SH-SY5Y (cell line): ENCODE data around the gene CC2D1A.

Experiments used
- GATA2 ChIP-seq: IDR thresholded peaks from 2 replicates; pipeline ENCODE4 v1.6.1; 2011; ENCODE audit warnings: mild to moderate bottlenecking, low read depth, low read length
- GATA3 ChIP-seq: IDR thresholded peaks from 2 replicates; pipeline ENCODE4 v1.6.1; 2011; ENCODE audit warnings: low read depth, mild to moderate bottlenecking, low read length, moderate library complexity

CC2D1A gene

GRCh38 chr19:13952931-13953531, 47.0 kb downstream of the CC2D1A start:
- TF ChIP-seq GATA2 (no peak), GATA3 (no peak)

GRCh38 chr19:13954185-13954584, 48.2 kb downstream of the CC2D1A start:
- TF ChIP-seq GATA3 (no peak), GATA2 (no peak)

- no peak for TF ChIP-seq GATA3
- TF ChIP-seq GATA2 = no peak
Measured at GRCh38 chr19:13955662-13956364, 49.8 kb downstream of the CC2D1A start.

- TF ChIP-seq GATA3 = no peak
- no peak for TF ChIP-seq GATA2
Measured at GRCh38 chr19:13956365-13956744, 50.4 kb downstream of the CC2D1A start.

GRCh38 chr19:13957051-13957450, 51.0 kb downstream of the CC2D1A start:
- TF ChIP-seq GATA3 (no peak), GATA2 (no peak)

- no peak for TF ChIP-seq GATA3
- no peak for TF ChIP-seq GATA2
Measured at GRCh38 chr19:13958043-13958442, 52.0 kb downstream of the CC2D1A start.

GRCh38 chr19:13959141-13959961, 53.4 kb downstream of the CC2D1A start:
- no peak for TF ChIP-seq GATA2
- no peak for TF ChIP-seq GATA3

GRCh38 chr19:13959962-13960862, 54.2 kb downstream of the CC2D1A start:
- TF ChIP-seq GATA3 = no peak
- TF ChIP-seq GATA2 = no peak

- TF ChIP-seq GATA2 (no peak), GATA3 (no peak)
Measured at GRCh38 chr19:13960863-13961784, 55.1 kb downstream of the CC2D1A start.

- TF ChIP-seq GATA3 = no peak
Measured at GRCh38 chr19:13961826-13962698, 56.1 kb downstream of the CC2D1A start.

GRCh38 chr19:13962699-13963602, 57.0 kb downstream of the CC2D1A start:
- TF ChIP-seq GATA3 = no peak
- TF ChIP-seq GATA2 = no peak

GRCh38 chr19:13963603-13964105, 57.7 kb downstream of the CC2D1A start:
- no peak for TF ChIP-seq GATA3
- no peak for TF ChIP-seq GATA2

- TF ChIP-seq GATA3 (no peak), GATA2 (no peak)
Measured at GRCh38 chr19:13964776-13965175, 58.8 kb downstream of the CC2D1A start.
